ENCODE measurements around the gene ANKRD27.

The ANKRD27 gene

DNA sequence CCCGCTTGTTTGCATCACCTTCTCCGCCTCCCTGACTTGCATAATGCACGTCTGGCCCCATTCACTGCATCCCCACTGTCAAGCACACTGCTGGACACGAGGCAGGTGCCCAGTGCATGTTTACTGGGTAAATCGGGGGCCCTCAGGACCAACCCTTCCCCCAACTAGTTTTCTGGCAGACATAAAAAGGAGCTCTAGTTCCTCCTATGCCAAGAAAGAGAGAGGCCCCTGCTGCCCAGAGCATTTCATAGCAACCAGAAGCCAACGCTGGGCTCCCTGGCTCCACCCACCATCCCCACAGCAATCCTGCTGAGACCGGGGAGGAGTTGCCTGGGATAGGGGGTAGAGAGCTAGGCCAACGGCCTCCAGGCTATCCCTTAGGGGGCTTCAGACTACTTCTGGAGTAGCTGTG is 23.2 kb downstream of the ANKRD27 start:
- DNase-seq: no peak

- no peak for DNase-seq
Measured at GRCh38 chr19:32650671-32651070, 24.3 kb downstream of the ANKRD27 start.

- no peak for DNase-seq
Measured at GRCh38 chr19:32649751-32650150, 25.2 kb downstream of the ANKRD27 start.

DNA sequence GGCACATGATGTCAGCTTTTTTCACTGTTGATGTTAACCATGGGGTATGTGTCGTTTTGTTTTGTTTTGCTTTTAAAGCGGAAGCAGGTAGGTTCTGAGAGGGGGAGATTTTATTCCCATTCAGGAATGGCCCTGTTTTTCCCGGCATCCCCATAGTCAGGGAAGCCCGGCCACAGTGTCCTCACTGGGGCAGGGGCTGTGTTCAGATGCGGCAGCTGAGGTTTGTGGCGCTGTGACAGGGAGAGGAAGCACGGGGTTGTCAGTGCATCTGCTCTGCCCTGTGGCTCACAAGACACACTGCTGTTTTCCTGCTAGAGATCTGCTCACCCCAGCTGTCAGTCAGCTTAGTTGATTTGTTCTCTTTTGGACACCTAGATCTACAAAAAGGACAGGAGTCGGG is 27.6 kb downstream of the ANKRD27 start:
- no peak for DNase-seq

DNA sequence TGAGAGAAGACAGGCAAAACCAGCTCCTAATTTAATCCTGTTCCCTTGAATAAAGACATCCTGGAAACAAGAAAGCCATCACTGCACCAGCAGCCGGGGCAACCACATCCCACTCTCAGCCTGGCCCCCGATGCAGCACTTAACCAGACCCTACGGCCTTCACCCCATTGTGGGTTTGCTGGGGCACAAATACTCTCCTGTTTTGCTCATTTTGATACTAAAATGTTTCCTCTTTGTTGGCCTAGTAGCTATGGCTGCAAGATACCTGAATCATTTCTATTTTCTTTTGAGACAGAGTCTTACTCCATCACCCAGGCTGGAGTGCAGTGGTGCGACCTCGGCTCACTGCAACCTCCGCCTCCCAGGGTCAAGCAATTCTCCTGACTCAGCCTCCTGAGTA is 28.4 kb downstream of the ANKRD27 start:
- no peak for DNase-seq

GRCh38 chr19:32642771-32643170 is 32.2 kb downstream of the ANKRD27 start:
- DNase-seq: peak; percentile 77

DNA sequence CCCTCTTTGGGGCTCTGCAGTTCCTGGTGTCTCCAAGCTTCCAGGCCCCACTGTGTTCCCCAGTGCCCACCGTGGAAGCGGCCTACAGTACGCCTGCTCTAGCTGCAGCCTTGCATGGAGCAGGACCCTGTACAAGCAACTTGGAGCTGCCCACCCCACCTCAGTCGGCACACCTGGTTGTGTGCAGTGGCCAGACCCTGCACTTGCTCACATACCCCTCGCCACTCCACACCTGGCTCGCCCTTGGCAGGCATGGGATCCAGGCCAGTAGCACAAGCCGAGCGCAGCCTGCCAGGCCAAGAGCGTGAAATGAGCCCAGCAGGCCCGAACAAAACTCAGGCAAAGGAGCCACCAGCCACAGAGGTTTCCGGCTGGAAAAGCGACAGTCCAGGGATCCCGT is 36.4 kb downstream of the ANKRD27 start:
- no peak for DNase-seq

GRCh38 chr19:32637480-32637879 is 37.5 kb downstream of the ANKRD27 start:
- DNase-seq: no peak

GRCh38 chr19:32631381-32631780 is 43.6 kb downstream of the ANKRD27 start:
- no peak for DNase-seq

DNA sequence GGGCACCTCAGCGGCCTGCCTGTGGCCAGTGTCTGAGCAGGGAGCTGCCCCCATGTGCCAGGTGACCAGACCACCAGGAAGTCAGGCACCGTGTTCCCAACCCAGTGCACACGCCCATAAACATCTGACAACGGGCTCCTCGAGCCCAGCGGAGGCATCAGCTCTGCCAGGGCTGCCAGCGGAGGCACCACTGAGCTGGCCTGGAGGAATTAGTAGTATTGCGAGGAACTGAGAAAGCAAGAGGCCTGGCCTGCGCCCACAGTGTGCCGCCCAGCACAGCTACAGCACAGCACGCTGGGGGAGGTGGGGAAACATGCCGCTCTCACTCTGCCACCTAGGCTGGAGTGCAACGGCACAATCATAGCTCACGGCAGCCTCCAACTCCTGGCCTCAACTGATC is 44.6 kb downstream of the ANKRD27 start:
- DNase-seq: no peak

- DNase-seq: no peak
Measured at GRCh38 chr19:32627714-32628270, 47.2 kb downstream of the ANKRD27 start.

DNA sequence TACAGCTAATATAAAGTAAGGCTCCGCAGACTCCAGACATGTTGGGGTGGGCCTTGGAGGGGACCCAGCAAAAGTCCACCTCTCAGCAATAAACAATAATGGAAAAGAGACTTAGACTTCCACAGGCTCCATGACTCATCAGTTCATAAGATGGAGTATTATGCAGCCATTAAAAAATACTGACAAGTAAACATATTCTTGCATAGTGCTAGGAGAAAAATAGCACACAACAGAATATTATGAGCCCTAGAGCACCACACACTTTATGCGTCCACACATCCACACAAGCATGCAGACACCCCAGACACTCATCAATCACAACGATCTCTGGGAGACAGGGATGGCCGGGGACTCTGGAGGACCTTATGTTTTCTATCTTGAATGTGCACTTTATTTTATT is 48.0 kb downstream of the ANKRD27 start:
- no peak for DNase-seq

DNA sequence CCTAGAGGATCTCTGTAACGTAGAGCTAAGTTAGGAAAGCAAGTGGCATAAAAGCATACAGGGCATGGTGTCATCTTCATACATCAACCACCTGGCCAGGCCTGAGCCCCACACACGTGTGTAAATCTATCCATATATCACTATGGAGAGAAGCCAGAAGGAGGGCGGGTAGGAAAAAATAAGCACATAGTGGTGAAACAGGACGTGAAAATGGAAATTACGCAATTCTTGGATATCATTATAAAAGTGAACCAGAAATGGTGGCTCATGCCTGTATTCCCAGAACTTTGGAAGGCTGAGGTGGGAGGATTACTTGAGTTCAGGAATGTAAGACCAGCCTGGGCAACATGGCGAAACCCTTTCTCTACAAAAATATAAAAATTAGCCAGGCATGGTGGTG is 50.6 kb downstream of the ANKRD27 start:
- no peak for DNase-seq

GRCh38 chr19:32622002-32622401 is 53.0 kb downstream of the ANKRD27 start:
- DNase-seq: no peak

DNA sequence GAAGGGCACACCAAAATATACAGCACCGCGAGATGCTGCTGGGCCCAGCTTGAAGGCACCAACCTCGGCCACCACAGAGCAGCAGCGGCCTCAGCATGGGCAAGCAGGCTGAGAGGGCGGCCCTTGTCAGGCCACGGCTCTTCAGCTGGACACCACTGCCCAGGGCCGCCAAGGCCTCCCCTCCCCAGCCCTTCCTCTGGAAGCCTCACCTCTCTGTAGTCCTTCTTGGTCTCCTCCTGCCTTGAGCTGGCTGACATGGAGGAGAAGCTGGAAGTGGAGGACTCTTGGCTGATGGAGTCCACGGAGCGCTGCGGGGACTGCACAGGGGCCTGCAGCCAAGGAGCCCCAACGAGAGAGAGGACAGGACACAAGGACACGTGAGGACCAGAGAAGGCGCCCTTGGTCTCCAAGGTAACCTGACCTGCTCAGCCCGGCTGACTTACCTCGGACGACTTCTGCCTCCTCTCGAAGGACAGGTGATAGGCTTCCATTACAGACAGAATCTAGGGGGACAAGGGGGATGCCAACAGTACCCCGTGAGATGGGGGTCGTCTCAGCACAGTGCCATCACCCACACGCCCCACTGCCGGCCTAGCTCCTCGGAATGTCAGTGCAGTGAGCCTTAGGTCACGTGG is 55.8 kb downstream of the ANKRD27 start:
- no peak for DNase-seq

- DNase-seq: no peak
Measured at GRCh38 chr19:32615569-32615968, 59.4 kb downstream of the ANKRD27 start.

GRCh38 chr19:32614916-32615315 is 60.1 kb downstream of the ANKRD27 start:
- no peak for DNase-seq

GRCh38 chr19:32613008-32613407 is 62.0 kb downstream of the ANKRD27 start:
- DNase-seq: no peak

GRCh38 chr19:32611161-32611560 is 63.8 kb downstream of the ANKRD27 start:
- no peak for DNase-seq

- DNase-seq: no peak
Measured at GRCh38 chr19:32607479-32607878, 67.5 kb downstream of the ANKRD27 start.

DNA sequence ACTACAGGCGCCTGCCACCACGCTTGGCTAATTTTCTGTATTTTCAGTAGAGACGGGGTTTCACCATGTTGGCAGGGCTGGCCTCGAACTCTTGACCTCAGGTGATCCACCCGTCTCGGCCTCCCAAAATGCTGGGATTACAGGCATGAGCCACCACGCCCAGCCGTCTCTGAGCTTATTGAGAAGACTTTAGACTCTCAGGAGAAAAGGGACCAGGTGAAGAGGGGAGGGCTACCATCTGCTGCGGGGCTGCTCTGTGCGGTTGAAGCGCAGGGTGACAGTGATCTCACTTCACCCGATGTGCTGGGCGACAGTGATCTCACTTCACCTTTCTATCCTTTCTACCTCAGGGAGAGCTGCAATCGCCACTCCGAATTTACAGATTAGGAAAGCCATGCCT is 68.7 kb downstream of the ANKRD27 start:
- no peak for DNase-seq

DNA sequence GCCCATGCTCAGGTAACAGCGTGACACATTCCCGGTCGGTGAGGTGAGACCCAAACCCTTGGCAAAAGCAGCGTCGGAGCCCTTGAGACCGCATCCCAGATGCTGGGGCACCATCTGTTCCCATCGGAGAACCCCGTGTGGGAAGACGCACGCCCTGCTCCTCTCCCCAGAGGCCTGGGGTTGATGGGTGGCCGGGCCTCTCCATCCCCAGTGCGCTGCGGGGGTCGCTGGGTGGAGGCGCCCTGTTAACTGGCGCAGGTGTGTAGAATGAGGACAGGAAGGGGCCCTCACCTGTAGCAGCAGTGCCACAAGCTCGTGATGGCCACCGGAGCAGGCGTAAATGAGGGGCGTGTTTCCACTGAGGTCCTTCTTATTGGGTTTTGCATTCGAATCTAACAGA is 69.4 kb downstream of the ANKRD27 start:
- no peak for DNase-seq

DNA sequence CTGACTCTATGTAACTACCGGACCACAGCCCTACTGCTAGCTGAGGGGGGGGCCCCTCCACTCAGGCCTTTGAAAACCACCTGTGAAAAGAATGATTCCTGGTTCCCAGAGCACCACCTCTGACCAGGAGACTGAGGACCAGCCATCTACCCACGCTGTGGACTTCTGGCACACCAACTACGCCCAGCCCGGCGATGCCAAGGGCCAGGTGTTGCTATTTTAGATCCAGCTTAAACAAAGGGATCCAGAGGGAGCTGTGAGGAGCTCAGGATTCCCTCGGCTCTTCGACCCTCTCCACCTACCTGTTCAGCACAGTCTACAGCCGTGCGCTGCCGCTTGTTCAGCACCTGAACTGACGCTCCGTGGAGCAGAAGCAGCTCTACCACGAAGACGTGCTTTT is 71.0 kb downstream of the ANKRD27 start:
- no peak for DNase-seq

DNA sequence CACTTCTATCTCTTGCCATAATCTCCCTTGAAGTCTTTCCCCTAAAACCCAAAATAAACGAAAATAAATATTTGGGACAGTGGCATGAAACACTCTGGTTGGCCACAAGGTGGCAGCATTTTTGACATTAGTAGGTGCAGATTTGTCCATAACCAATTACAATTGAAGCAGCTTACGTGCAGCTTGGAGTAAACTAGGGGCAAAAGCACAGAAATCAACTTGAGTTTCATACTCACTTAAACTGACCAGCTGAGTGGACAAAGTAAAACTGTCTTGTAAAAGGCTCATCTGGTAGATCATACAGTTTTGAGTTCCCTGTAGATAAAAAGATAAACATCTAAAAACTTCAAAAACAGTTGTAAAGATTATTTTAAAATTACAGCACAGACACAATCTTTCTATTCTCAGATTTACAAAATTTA is 75.2 kb downstream of the ANKRD27 start:
- peak; percentile 11 for DNase-seq

DNA sequence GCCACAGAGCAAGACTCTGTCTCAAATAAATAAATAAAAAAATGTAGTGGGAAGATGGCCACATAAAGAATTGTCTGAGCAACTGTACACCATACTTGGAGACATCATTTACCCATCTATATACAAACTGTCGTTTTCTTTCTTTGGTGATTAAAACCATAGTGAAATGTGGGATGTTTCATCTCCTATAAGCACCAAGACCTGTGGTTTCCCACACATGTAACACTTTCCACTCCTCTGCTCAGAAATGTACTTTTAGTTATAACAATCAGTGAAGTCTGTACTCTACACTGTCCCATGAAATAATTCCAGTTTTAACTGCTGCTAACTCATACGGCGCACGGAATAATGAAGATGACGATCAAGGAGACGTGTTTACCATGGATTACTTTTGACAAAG is 75.7 kb downstream of the ANKRD27 start:
- DNase-seq: no peak
